Activated T-cell treated with anti-CD3 and anti-CD28 coated beads, Interleukin-2, amount 50 U/mL, for 4 hours (primary cell): Measurements from ENCODE around the gene GRAMD4. TPM values are rescaled to one million over a fixed set of nuclear protein-coding genes. Genes with fewer than 3 reads are reported as not detected.

ENCODE experiments used
- ATAC-seq, 2 donors: fragments of 200-7000 bp; cut with Tn5 transposase; one replicate each; pipeline ENCODE4 v1.10.0; 2021
- DNase-seq: peaks from one replicate; pipeline ENCODE4 v3.0.0-alpha.2; 2020
- H3K27me3 Mint-ChIP-seq: one replicate; pipeline ENCODE4 v1.8.0; 2021; ENCODE audit warnings: low read depth, mixed read lengths
- H3K36me3 Mint-ChIP-seq: one replicate; pipeline ENCODE4 v1.8.0; 2022; ENCODE audit warnings: mixed read lengths; ENCODE audit not compliant: insufficient read depth
- H3K4me1 Mint-ChIP-seq: one replicate; pipeline ENCODE4 v1.8.0; 2021; ENCODE audit warnings: low read depth, mixed read lengths
- H3K4me3 Mint-ChIP-seq: one replicate; pipeline ENCODE4 v1.8.0; 2021; ENCODE audit warnings: mild to moderate bottlenecking, moderate library complexity, mixed read lengths
- H3K9me3 Mint-ChIP-seq: one replicate; pipeline ENCODE4 v1.8.0; 2021; ENCODE audit warnings: mixed read lengths
- total RNA-seq, 3 donors: library from RNA; stranded (reverse); gene quantifications; one replicate each; pipeline ENCODE4 v1.2.1, GENCODE V29; 2021

The GRAMD4 gene
- total RNA-seq, 3 donors from 2014 or later = 30.9 to 35.4 (median 33.0) TPM

DNA sequence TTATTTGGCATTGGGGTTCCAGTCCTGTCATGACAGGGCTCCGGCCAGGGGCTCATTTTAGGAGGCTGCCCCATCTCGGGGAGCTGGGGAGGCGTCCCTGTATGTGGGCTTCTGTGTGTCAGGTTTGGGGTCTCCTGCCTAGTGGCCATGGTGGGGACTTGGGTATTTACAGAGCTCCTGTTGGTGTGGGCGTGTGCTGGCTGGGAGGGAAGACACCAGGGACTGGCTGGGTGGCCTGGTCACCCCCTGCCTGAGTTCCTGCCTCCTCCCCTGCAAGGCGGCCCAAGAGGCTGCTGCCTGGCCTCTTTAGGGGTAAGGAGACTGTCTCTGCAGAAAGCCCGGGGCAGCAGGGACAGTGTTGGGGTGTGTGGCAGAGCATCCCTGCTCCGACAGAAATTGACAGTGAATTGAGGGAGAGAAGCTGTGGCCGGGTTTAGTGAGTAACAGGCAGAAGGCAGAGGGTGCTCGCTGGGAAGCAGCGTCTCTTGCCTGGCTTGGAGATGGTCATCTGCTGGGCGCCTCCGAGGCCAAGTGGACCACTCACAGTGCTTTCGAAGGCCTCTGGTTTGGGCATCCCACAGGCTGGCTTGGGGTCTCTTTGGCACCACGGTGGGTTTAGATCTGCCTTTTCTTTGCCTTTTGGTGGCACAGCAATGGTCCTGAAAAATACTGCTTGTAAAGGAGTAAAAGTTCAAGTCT lies 40.3 kb upstream of the GRAMD4 start:
- DNase-seq = no peak
- no peak for ATAC-seq
- Mint-ChIP-seq H3K27me3 (no peaks in the 10 kb centered on the region), H3K9me3 (no peaks in the 10 kb centered on the region), H3K4me3 (peak overlapping the region; percentile 93), H3K4me1 (peaks cover 36% of the 10 kb centered on the region), H3K36me3 (no peaks in the 10 kb centered on the region)

DNA sequence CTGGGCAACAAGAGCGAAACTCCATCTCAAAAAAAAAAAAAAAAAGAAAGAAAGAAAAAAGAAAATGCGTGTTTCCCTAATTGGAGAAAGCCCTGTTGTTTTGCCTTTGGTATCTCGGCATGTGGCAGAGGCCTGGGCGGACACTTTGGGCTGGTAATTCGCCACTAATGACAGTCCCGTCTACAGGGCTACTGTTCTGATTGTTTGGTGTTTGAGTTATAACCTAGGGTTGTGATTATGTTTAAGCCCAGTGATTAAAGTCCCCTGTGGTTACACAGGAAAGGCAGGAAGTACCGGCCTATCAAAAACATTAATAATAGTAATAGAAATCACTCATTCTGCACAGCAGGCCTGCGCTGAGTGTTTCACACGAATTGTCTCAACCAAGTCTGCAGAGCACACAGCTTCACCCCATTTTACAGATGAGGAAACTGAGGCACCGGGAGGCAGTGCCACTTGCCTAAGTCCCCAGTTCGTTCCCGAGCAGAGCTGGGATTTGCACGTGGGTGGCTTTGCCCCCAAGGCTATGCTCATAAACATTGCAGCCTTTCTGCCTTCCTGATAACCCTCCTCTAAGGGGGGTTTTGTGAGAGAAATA lies 39.1 kb upstream of the GRAMD4 start:
- DNase-seq (no peak), ATAC-seq (no peak)
- Mint-ChIP-seq H3K9me3 (no peaks in the 10 kb centered on the region), H3K27me3 (no peaks in the 10 kb centered on the region), H3K4me3 (no peak overlapping the region), H3K36me3 (no peaks in the 10 kb centered on the region), H3K4me1 (peaks cover 25% of the 10 kb centered on the region)

DNA sequence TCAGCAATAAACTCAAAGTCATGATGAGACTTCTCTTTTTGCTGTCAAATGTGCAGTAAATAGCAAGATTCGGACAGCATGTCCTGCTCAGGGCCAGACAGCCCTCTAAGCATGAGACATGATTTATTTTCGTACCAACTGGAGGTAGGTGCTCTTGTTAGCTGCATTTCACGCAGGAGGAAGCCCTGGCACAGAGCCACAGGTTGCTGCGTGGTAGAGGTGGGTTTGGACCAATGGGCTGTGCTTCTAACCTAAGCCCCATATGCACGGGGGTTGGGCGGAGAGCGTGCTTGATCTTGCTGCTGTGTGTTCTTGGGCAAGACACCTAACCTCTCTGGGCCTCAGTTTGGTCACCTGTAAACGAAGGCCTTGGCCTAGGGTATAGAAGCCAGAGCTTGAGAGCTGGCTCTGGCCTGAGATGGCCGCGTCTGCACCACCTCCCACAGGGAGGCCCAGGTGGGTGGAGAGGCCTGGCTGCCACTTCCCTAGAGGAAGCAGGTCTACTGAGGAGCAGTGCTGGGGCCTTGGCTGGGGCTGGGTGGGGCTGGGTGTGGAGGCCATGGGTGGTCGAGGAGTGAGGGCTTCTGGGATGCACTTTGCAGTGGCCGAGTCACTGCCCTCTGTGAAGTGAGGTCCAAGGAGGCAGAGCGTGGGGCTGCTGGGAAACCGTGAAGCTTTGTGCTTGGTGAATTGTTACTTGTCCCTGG lies 38.5 kb upstream of the GRAMD4 start:
- Mint-ChIP-seq H3K36me3 (no peaks in the 10 kb centered on the region), H3K4me1 (peaks cover 23% of the 10 kb centered on the region), H3K27me3 (no peaks in the 10 kb centered on the region), H3K4me3 (no peak overlapping the region), H3K9me3 (no peaks in the 10 kb centered on the region)
- DNase-seq = no peak
- no peak for ATAC-seq

DNA sequence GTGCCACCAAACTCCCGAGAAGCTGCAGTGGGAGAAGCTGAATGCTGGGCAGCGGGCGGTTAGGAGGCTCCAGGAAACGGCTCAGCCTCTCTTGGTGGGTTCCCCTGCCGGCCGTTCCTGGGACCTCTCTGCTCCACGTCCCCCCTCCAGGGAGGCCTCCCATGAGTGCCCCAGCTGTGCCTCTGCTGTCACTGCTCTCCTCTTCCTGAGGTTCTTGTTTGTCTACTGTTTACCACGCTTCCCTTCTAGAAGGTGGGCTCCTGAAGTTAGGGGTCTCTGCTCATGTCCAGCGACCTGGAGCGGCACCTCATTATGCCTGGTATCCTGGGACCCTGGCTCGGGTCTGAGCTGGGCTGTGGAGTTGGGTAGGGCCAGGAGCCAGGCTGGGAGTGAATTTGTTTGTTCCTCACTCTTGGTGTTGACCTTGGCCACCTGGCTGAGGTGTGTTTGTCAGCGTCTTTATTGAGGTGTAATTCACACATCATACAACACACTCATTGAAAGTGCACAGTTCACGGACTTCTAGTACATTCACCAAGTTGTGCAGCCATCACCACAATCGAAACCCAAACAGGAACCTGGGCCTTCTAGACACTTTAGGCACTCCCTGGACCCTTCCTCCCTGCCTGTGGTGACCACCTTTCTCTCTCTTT lies 37.8 kb upstream of the GRAMD4 start:
- ATAC-seq = no peak
- Mint-ChIP-seq H3K4me1 (peaks cover 30% of the 10 kb centered on the region), H3K9me3 (no peaks in the 10 kb centered on the region), H3K27me3 (no peaks in the 10 kb centered on the region), H3K4me3 (no peak overlapping the region), H3K36me3 (no peaks in the 10 kb centered on the region)
- DNase-seq = no peak

DNA sequence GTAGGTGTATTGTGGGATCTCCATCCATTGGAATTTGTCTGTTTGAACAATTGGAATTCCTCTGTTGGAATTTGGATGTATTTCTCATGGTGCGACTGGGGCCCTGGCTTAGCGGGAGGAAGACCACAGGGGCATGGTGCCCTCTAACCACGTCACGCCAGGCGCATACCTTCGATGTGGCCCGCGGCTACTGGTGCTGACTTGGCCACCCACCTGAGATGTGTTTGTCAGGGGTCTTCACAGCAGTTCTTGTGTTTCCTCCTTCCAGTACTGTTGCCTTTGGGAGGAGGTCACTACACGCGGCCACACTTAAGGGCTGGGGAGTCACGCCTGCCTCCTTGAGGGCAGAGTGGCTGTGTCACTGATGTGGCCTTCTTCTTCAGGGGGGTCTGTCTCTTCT lies 36.6 kb upstream of the GRAMD4 start:
- DNase-seq (no peak), ATAC-seq (no peak)
- Mint-ChIP-seq H3K27me3 (no peaks in the 10 kb centered on the region), H3K36me3 (no peaks in the 10 kb centered on the region), H3K9me3 (no peaks in the 10 kb centered on the region), H3K4me3 (no peak overlapping the region), H3K4me1 (peaks cover 30% of the 10 kb centered on the region)

DNA sequence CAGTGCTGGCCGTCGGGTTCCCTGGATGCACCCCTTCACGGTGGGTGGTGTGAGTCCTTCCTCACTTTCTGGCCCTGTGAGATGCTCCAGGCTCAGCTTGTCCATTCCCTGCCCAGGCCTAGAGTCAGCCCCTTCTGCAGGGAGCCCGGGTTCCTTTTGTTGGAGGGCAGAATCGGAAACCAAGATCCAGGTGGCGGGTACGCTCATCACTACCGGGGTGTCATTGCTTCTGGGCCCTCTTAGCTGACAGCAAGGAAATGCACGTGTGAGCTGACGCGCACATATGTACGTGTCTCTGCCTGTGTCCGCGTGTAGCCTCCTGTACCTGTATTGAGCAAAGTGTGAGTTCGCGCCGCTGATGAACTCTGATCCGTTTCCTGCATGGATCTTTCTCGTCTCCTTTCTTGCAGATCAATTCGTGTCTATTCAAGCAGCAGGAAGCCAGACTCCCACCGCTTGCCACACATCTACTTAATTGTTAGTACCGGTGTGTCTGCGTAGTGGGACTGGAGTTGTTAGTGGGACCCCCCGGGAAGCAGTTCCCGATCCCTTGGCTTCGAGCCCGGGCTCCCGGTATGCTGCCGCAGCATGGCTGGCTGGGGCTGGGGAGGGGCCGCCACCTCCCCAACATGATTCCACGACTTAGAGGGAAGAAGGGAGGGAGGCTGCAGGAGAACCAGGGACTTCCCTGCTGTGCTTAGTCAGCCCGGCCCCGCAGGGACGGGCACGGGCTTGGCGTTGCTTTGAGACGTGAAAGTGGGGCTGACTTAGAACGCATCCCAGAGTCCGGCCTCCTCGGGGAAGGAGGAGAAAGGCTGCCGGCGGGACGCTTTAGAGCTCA lies 35.9 kb upstream of the GRAMD4 start:
- DNase-seq = no peak
- H3K9me3 Mint-ChIP-seq = no peaks in the 10 kb centered on the region
- H3K4me3 Mint-ChIP-seq = no peak overlapping the region
- H3K27me3 Mint-ChIP-seq = no peaks in the 10 kb centered on the region
- ATAC-seq = no peak
- peaks cover 23% of the 10 kb centered on the region for H3K4me1 Mint-ChIP-seq
- H3K36me3 Mint-ChIP-seq = no peaks in the 10 kb centered on the region

DNA sequence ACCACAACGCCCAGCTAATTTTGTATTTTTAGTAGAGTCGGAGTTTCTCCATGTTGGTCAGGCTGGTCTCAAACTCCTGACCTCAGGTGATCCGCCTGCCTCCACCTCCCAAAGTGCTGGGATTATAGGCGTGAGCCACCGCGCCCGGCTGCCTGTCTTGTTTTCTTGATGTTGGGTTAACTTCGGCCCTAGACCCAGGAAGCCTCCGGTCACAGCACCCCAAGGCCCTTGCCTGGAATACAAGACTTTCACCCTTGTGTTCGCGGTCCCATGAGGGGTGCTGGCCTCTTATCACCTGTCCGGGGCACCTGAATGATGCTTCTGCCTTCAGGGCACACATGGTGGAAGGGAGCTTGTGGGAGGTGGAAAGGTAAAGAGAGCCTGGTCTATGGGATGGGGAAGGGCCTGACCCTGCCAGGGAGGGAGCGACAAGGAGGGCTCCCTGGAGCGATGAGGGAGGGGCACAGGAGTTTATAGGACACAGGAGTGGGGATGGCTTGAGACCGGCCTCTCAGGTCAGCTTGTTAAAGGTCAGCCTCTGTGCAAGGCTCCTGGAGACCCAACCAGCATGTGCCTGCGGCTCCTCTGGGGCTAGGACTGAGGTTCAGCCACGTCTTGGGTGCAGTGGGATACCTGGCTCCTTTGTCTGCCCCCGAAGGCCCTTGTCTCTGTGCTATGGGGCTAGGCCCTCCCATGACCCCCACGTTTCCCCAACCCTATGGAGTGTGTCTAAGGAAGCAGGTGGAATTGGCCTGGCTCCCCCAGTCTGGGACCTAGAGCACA lies 34.7 kb upstream of the GRAMD4 start:
- Mint-ChIP-seq H3K4me3 (no peak overlapping the region), H3K27me3 (no peaks in the 10 kb centered on the region), H3K4me1 (peaks cover 21% of the 10 kb centered on the region), H3K9me3 (no peaks in the 10 kb centered on the region), H3K36me3 (no peaks in the 10 kb centered on the region)
- ATAC-seq (no peak), DNase-seq (no peak)

DNA sequence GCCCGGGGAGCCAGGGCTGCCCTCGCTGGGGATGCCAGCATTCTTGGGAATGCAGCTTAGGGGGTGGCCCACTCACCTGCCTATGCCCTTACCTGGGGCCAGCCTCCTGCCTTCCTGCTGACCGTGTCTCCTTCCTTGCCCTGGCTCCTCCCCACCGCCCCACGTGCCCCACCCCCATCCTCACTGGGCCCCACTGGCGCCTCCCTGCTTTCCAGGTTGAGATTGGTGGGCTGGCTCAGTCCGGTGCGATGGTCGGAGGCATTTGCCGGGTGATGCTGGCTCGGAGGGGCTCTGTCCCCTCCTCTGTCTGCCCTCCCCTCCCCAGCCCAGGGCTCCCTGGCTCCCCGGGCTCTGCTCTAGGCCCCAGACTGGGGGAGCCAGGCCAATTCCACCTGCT lies 34.1 kb upstream of the GRAMD4 start:
- no peak for ATAC-seq

DNA sequence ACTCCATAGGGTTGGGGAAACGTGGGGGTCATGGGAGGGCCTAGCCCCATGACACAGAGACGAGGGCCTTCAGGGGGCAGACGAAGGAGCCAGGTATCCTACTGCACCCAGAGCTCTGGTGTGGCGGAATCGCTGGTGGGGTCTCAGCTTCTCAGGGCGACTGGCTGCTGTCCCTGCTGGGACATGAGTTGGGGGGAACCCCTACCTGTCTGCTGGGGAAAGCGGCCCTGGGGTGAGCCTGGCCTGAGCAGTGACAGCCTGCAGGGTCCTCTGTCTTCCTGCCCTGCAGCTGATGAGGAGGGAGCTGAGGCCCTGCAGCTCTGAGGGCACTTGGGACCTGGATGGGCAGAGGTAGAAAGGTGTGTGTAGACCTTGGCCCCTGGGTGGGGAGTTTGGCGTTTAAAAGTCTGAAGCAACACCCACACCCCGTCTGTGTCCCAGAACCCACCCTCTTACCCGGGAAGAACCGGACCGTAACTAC lies 33.6 kb upstream of the GRAMD4 start:
- no peaks in the 10 kb centered on the region for H3K27me3 Mint-ChIP-seq
- no peak overlapping the region for H3K4me3 Mint-ChIP-seq
- ATAC-seq (no peak), DNase-seq (no peak)
- peaks cover 18% of the 10 kb centered on the region for H3K4me1 Mint-ChIP-seq
- H3K36me3 Mint-ChIP-seq = no peaks in the 10 kb centered on the region
- no peaks in the 10 kb centered on the region for H3K9me3 Mint-ChIP-seq

More for the DNA sequence above, 34.1 kb upstream of the GRAMD4 start:
- Mint-ChIP-seq H3K9me3 (no peaks in the 10 kb centered on the region), H3K27me3 (no peaks in the 10 kb centered on the region), H3K4me3 (no peak overlapping the region), H3K36me3 (no peaks in the 10 kb centered on the region), H3K4me1 (peaks cover 21% of the 10 kb centered on the region)
- no peak for DNase-seq

DNA sequence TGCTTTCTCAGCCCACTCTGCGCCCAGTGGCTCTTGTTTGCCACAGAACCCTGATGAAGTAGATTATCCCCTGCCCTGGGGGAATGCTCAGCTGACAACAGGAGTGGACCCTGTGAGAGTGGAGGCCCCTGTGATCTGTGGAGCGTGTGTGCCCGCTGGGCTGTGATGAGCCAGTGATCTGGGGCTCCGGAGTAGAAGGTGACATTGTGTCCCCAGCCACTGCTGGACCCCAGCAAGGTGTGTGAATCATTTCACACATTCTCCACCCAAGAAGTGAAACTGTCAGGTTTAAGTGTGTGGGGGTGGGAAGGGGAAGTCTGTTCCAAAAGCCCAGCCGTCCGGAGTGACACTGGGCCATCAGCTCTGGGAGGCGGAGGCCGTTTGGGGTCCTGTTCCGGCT lies 33.1 kb upstream of the GRAMD4 start:
- Mint-ChIP-seq H3K4me1 (peaks cover 21% of the 10 kb centered on the region), H3K9me3 (no peaks in the 10 kb centered on the region), H3K36me3 (no peaks in the 10 kb centered on the region), H3K4me3 (peak overlapping the region; percentile 56), H3K27me3 (no peaks in the 10 kb centered on the region)
- DNase-seq (no peak), ATAC-seq (peak; percentile 46 to 56)

DNA sequence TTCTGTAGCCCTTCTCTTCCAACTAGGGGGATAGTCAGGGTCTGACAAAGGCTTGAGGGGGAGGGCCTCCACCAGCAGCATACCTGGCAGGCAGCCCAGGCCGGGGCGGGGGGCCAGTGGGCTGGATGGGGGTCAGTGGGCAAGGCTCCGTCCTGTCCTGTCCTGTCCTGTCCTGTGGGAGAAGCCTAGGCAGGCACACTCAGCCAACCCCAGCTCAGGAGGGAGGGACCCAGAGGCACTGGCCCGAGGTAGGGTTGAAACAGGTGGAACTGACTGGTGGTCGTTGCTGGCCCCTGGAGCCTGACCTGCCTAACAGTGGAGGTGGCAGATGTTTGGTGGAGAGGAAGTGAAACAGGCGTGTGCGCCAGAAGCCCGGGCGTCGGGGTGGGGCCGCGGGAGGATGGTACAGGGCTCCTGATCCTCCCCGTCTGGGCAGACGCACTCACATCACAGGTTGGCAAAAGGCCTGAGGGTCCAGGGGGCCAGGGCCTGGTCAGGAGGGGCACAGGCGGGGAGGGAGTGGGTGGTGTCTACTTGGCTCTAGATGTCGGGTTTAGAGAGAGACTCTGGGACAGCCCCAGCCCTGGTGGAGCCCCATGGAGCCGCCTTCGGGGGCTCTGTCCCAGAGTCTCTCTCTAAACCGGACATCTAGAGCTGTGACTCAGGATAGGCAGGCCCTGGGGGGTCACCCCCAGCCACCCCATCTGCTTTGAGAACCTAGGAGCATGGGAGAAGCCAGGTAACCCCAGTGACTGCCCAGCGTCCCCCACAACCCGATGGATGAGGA lies 32.5 kb upstream of the GRAMD4 start:
- DNase-seq = no peak
- Mint-ChIP-seq H3K27me3 (no peaks in the 10 kb centered on the region), H3K4me3 (peak overlapping the region; percentile 56), H3K4me1 (peaks cover 26% of the 10 kb centered on the region), H3K9me3 (no peaks in the 10 kb centered on the region), H3K36me3 (no peaks in the 10 kb centered on the region)
- ATAC-seq = peak; percentile 15 to 35

DNA sequence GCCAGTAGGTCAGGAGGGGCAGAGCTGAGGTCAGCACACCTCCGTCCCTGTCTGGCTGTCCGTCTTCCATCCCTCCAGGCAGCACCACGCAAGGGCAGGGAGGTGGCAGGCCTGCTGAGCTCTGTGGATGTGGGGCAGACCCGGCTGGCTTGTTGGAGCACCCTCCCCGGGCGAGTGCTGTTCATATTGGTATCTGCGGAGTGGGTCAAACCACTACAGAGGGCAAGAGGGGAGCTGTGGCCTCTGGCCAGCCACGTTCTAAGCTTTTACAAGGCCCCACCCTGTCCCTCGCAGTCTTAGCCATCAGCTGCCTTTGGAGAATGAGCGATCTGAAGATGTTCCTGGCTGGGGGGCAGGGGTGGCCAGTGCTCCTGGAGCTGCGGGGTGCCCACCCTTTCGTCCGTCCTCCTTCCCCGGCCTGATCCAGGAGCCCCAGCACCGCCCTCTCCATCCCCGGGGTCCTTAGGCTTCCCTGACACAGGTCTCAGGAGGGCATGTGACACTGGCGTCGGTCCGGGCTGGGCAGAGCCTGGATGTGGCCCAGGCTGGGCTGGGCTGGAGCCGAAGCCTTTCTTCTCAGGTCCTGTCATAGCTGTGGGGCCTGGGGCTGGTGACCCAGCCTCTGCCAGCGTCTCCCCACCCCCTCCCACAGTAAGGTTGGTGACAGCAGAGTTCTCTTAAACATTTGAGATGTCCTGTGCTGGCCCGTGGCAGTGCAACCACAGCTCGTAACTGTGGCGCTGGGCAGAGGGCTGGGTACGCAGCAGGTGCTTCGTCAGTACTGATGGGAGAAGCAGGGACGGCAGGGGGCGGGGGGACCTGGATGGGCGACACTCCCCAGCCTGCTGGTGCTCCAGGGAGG lies 31.7 kb upstream of the GRAMD4 start:
- no peak for ATAC-seq
- Mint-ChIP-seq H3K4me1 (peaks cover 33% of the 10 kb centered on the region), H3K36me3 (no peaks in the 10 kb centered on the region), H3K27me3 (no peaks in the 10 kb centered on the region), H3K4me3 (no peak overlapping the region), H3K9me3 (no peaks in the 10 kb centered on the region)
- no peak for DNase-seq
